ENCODE results near the gene SGO1.

Gene SGO1

DNA sequence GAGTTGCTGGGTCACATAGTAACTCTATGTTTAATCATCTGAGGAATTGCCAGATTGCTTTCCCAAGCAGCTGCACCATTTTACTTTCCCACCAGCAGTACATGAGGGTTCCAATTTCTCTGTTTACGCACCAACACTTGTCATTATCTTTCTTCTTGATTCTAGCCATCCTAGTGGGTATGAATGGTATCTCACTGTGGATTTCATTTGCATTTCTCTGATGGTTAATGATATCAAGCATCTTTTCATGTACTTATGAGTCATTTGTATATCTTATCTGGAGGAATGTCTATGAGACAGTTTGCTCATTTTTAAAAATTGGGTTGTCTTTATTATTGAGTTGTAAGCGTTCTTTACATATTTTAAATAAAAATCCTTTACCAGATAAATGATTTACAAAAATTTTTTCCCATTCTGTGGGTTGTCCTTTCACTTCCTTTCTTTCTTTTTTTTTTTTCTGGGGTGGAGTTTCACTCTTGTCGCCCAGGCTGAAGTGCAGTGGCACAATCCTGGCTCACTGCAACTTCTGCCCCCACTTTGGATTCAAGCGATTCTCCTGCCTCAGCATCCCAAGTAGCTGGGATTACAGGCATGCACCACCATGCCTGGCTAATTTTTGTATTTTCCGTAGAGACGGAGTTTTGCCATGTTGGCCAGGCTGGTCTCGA, 8.9 kb upstream of the SGO1 start:
- Histone ChIP-seq H3K4me2 (ENCODE audit: low read length) (no peak overlapping the region), H4K12ac (ENCODE audit: low read depth, low read length) (no peak overlapping the region), H3K23ac (ENCODE audit: low read length) (no peak overlapping the region), H2AK5ac (ENCODE audit: low read length) (no peak overlapping the region), H3K27ac (ENCODE audit: low read depth, low read length) (no peak overlapping the region), H3K14ac (ENCODE audit: low read length) (no peak overlapping the region), H3K9ac (ENCODE audit: low read length) (no peak overlapping the region), H4K91ac (ENCODE audit: low read depth, low read length) (no peak overlapping the region), H3K79me2 (ENCODE audit: control insufficient read depth, insufficient read depth, low read length, poor library complexity) (no peaks in the 10 kb centered on the region), H3K4ac (ENCODE audit: low read depth, low read length) (no peak overlapping the region), H2BK120ac (ENCODE audit: insufficient read depth, low read length, poor library complexity) (no peak overlapping the region), H3K27me3 (ENCODE audit: insufficient read depth, low read length) (no peaks in the 10 kb centered on the region), H3K4me3 (ENCODE audit: low read depth, low read length) (no peak overlapping the region), H2AFZ (ENCODE audit: insufficient read depth, low read length, poor library complexity) (no peak overlapping the region), H3K4me1 (ENCODE audit: control insufficient read depth in 1 of 2, insufficient read depth in 2 of 2, low read length in 2 of 2) (no peaks in the 10 kb centered on the region), H4K8ac (ENCODE audit: low read depth, low read length) (no peak overlapping the region), H3K9me3 (ENCODE audit: insufficient read depth, low read depth, low read length) (no peaks in the 10 kb centered on the region), H2BK12ac (ENCODE audit: low read length) (no peak overlapping the region), H3K18ac (ENCODE audit: low read length) (no peak overlapping the region), H3K36me3 (ENCODE audit: control insufficient read depth in 1 of 2, insufficient read depth in 2 of 2, low read length in 2 of 2) (no peaks in the 10 kb centered on the region), H2BK5ac (ENCODE audit: low read depth, low read length, poor library complexity) (no peak overlapping the region), H3K79me1 (ENCODE audit: low read length) (no peaks in the 10 kb centered on the region)
- peak; percentile 42 to 91 for DNase-seq
- no CpG with 5 or more reads among the region's 7 CpGs for WGBS (ENCODE audit: extremely low coverage, insufficient coverage, insufficient read length)

DNA sequence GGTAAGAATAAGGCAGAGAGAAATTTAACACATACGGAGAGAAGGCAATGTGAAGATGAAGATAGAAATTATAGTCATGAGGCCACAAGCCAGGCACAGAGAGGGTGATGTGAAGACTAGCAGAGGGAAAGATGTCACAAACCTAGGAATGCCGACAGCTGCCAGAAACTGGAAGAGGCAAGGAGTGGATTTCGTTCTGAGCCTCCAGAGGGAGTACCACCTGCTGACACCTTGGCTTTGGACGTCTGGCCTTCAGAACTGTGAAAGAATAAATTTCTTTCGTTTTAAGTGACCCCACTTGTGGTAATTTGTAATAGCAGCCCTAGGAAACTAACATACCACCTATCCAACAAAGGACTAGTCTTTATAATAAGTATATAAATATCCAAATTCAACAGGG, 5.0 kb upstream of the SGO1 start:
- Histone ChIP-seq H3K4me3 (ENCODE audit: low read depth, low read length) (no peak overlapping the region), H3K23ac (ENCODE audit: low read length) (no peak overlapping the region), H3K14ac (ENCODE audit: low read length) (no peak overlapping the region), H2AK5ac (ENCODE audit: low read length) (no peak overlapping the region), H3K79me2 (ENCODE audit: control insufficient read depth, insufficient read depth, low read length, poor library complexity) (no peaks in the 10 kb centered on the region), H3K27ac (ENCODE audit: low read depth, low read length) (no peak overlapping the region), H2BK5ac (ENCODE audit: low read depth, low read length, poor library complexity) (no peak overlapping the region), H3K4me2 (ENCODE audit: low read length) (no peak overlapping the region), H3K4ac (ENCODE audit: low read depth, low read length) (no peak overlapping the region), H4K8ac (ENCODE audit: low read depth, low read length) (no peak overlapping the region), H2BK12ac (ENCODE audit: low read length) (no peak overlapping the region), H3K9me3 (ENCODE audit: insufficient read depth, low read depth, low read length) (no peaks in the 10 kb centered on the region), H3K9ac (ENCODE audit: low read length) (no peak overlapping the region), H3K79me1 (ENCODE audit: low read length) (peaks cover 4% of the 10 kb centered on the region), H3K36me3 (ENCODE audit: control insufficient read depth in 1 of 2, insufficient read depth in 2 of 2, low read length in 2 of 2) (no peaks in the 10 kb centered on the region), H2BK120ac (ENCODE audit: insufficient read depth, low read length, poor library complexity) (no peak overlapping the region), H3K18ac (ENCODE audit: low read length) (no peak overlapping the region), H3K4me1 (ENCODE audit: control insufficient read depth in 1 of 2, insufficient read depth in 2 of 2, low read length in 2 of 2) (no peaks in the 10 kb centered on the region), H4K91ac (ENCODE audit: low read depth, low read length) (no peak overlapping the region), H4K12ac (ENCODE audit: low read depth, low read length) (no peak overlapping the region), H2AFZ (ENCODE audit: insufficient read depth, low read length, poor library complexity) (no peak overlapping the region), H3K27me3 (ENCODE audit: insufficient read depth, low read length) (no peaks in the 10 kb centered on the region)
- peak in 1 of 2 donors; percentile 29 for DNase-seq
- no CpG with 5 or more reads among the region's 5 CpGs for WGBS (ENCODE audit: extremely low coverage, insufficient coverage, insufficient read length)

DNA sequence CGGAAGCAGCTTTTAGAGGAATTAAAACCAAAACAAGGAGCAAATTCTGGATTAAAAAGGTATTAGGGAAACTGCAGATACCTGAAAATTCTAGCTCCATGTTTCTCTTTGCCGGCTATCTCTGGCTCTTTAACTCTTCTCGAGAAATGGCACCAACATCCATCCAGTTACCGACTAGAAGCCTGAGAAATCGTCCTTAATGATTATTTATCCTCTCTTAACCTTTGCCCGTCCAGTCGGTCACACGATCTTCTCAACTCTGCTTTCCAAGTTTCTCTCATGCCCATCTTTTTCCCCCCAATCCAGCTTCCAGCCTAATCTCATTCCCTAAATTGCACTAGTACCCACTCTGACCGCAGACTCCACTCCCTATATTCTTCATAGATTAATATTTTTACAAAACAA, 596 bp upstream of the SGO1 start:
- Histone ChIP-seq H3K9ac (ENCODE audit: low read length) (peak overlapping the region; percentile 44), H2BK12ac (ENCODE audit: low read length) (no peak overlapping the region), H3K14ac (ENCODE audit: low read length) (no peak overlapping the region), H3K27me3 (ENCODE audit: insufficient read depth, low read length) (no peaks in the 10 kb centered on the region), H2BK5ac (ENCODE audit: low read depth, low read length, poor library complexity) (peak overlapping the region; percentile 42), H3K18ac (ENCODE audit: low read length) (no peak overlapping the region), H4K8ac (ENCODE audit: low read depth, low read length) (peak overlapping the region; percentile 46), H3K23ac (ENCODE audit: low read length) (no peak overlapping the region), H3K4me2 (ENCODE audit: low read length) (peak overlapping the region; percentile 77), H3K36me3 (ENCODE audit: control insufficient read depth in 1 of 2, insufficient read depth in 2 of 2, low read length in 2 of 2) (peaks cover 4 to 7% of the 10 kb centered on the region in 2 experiments), H2AK5ac (ENCODE audit: low read length) (no peak overlapping the region), H3K4ac (ENCODE audit: low read depth, low read length) (no peak overlapping the region), H4K91ac (ENCODE audit: low read depth, low read length) (no peak overlapping the region), H3K4me1 (ENCODE audit: control insufficient read depth in 1 of 2, insufficient read depth in 2 of 2, low read length in 2 of 2) (no peaks in the 10 kb centered on the region), H3K4me3 (ENCODE audit: low read depth, low read length) (peak overlapping the region; percentile 21), H2BK120ac (ENCODE audit: insufficient read depth, low read length, poor library complexity) (no peak overlapping the region), H3K9me3 (ENCODE audit: insufficient read depth, low read depth, low read length) (no peaks in the 10 kb centered on the region), H4K12ac (ENCODE audit: low read depth, low read length) (peak overlapping the region; percentile 10), H3K79me2 (ENCODE audit: control insufficient read depth, insufficient read depth, low read length, poor library complexity) (peaks cover 5% of the 10 kb centered on the region), H3K79me1 (ENCODE audit: low read length) (peaks cover 10% of the 10 kb centered on the region), H2AFZ (ENCODE audit: insufficient read depth, low read length, poor library complexity) (peak overlapping the region; percentile 63), H3K27ac (ENCODE audit: low read depth, low read length) (peak overlapping the region; percentile 84)
- no CpG with 5 or more reads among the region's 9 CpGs for WGBS (ENCODE audit: extremely low coverage, insufficient coverage, insufficient read length)
- DNase-seq = no peak

DNA sequence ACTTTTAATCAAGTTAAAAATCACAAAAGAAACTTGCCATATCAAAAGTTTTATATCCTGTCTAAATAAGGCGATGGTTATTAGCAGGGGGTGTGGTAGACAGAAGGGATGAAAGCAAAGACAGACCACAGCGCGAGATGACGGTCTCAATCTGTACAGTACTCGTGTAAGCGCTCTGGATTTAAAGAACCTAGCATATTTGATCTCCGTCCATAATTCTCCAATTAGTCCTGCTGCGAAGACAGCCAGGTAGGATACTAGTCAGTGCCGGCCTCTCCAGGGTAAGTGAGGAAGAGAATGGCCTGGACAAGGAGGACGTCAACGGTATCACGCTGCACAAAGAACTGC, 701 bp downstream of the SGO1 start:
- peak overlapping the region; percentile 75 for H2BK5ac ChIP-seq (ENCODE audit: low read depth, low read length, poor library complexity)
- peak overlapping the region; percentile 89 for H4K8ac ChIP-seq (ENCODE audit: low read depth, low read length)
- peak overlapping the region; percentile 75 for H4K12ac ChIP-seq (ENCODE audit: low read depth, low read length)
- peak overlapping the region; percentile 72 for H3K27ac ChIP-seq (ENCODE audit: low read depth, low read length)
- peak in 1 of 2 donors; percentile 18 for DNase-seq
- H3K79me2 ChIP-seq (ENCODE audit: control insufficient read depth, insufficient read depth, low read length, poor library complexity) = peaks cover 5% of the 10 kb centered on the region
- peak overlapping the region; percentile 25 for H2BK120ac ChIP-seq (ENCODE audit: insufficient read depth, low read length, poor library complexity)
- peak overlapping the region; percentile 84 for H3K4me3 ChIP-seq (ENCODE audit: low read depth, low read length)
- peak overlapping the region; percentile 89 for H3K4me2 ChIP-seq (ENCODE audit: low read length)
- no peaks in the 10 kb centered on the region for H3K4me1 ChIP-seq (ENCODE audit: control insufficient read depth in 1 of 2, insufficient read depth in 2 of 2, low read length in 2 of 2)
- H3K18ac ChIP-seq (ENCODE audit: low read length) = peak overlapping the region; percentile 73
- H3K79me1 ChIP-seq (ENCODE audit: low read length) = peaks cover 10% of the 10 kb centered on the region
- H3K14ac ChIP-seq (ENCODE audit: low read length) = peak overlapping the region; percentile 82
- peak overlapping the region; percentile 49 for H3K9ac ChIP-seq (ENCODE audit: low read length)
- peak overlapping the region; percentile 80 for H4K91ac ChIP-seq (ENCODE audit: low read depth, low read length)
- peak overlapping the region; percentile 12 for H3K4ac ChIP-seq (ENCODE audit: low read depth, low read length)
- no CpG with 5 or more reads among the region's 12 CpGs for WGBS (ENCODE audit: extremely low coverage, insufficient coverage, insufficient read length)
- no peak overlapping the region for H3K23ac ChIP-seq (ENCODE audit: low read length)
- H2AFZ ChIP-seq (ENCODE audit: insufficient read depth, low read length, poor library complexity) = peak overlapping the region; percentile 73
- no peak overlapping the region for H2BK12ac ChIP-seq (ENCODE audit: low read length)
- H3K9me3 ChIP-seq (ENCODE audit: insufficient read depth, low read depth, low read length) = no peaks in the 10 kb centered on the region
- no peak overlapping the region for H2AK5ac ChIP-seq (ENCODE audit: low read length)
- H3K27me3 ChIP-seq (ENCODE audit: insufficient read depth, low read length) = no peaks in the 10 kb centered on the region
- H3K36me3 ChIP-seq (ENCODE audit: control insufficient read depth in 1 of 2, insufficient read depth in 2 of 2, low read length in 2 of 2) = peaks cover 8 to 14% of the 10 kb centered on the region in 2 experiments

All from trophoblast cell (in vitro differentiated cells and primary cell).